ENCODE data around the gene APH1B. TPM values are rescaled to one million over a fixed set of nuclear protein-coding genes. Genes with fewer than 3 reads are reported as not detected.

APH1B gene
- total and polyA plus RNA-seq, 4 donors, result 2.0 to 10.6 (median 4.6) TPM

- DNase-seq (ENCODE audit: low spot score), result no peak
- Histone ChIP-seq H3K27me3 (ENCODE audit: control insufficient read depth in 4 of 4, insufficient read depth in 4 of 4, low read length in 3 of 4) (no peaks in the 10 kb centered on the region), H3K9me3 (ENCODE audit: control insufficient read depth in 4 of 4, low read length in 3 of 4) (no peaks in the 10 kb centered on the region), H3K4me3 (ENCODE audit: low read depth in 1 of 3, low read length in 3 of 3) (no peak overlapping the region), H3K36me3 (ENCODE audit: control insufficient read depth in 4 of 4, insufficient read depth in 3 of 4, low read depth in 1 of 4, low read length in 3 of 4) (no peaks in the 10 kb centered on the region), H3K9ac (ENCODE audit: low read depth in 1 of 2, low read length in 2 of 2) (no peak overlapping the region), H3K27ac (ENCODE audit: low read depth in 1 of 2, low read length in 2 of 2) (no peak overlapping the region), H3K4me1 (ENCODE audit: control insufficient read depth in 4 of 4, insufficient read depth in 4 of 4, low read length in 3 of 4) (peaks cover 0 to 10% (median 3%) of the 10 kb centered on the region in 4 donors)
- no peak for TF ChIP-seq NR2F2 (IDR thresholded peaks at IDR 0.05)
- TF ChIP-seq JUND (IDR thresholded peaks at IDR 0.05), result no peak
- TF ChIP-seq GABPA (IDR thresholded peaks at IDR 0.05 in 1 of 2, conservative IDR thresholded peaks at IDR 0.05 in 1 of 2), result no peak
- TF ChIP-seq HNF4A (conservative IDR thresholded peaks at IDR 0.05), result no peak
- no peak for TF ChIP-seq RAD21 (IDR thresholded peaks at IDR 0.05)
- no peak for TF ChIP-seq ATF3 (IDR thresholded peaks at IDR 0.05)
- TF ChIP-seq REST (IDR thresholded peaks at IDR 0.05), result no peak
- no peak for TF ChIP-seq RXRA (IDR thresholded peaks at IDR 0.05)
- WGBS, result 86% methylated on average over 3 of the region's 3 CpGs
Measured at GRCh38 chr15:63274427-63274826, 3.0 kb upstream of the APH1B start.

- Histone ChIP-seq H3K27ac (ENCODE audit: low read depth in 1 of 2, low read length in 2 of 2) (peak overlapping the region; percentile 25 to 50), H3K9ac (ENCODE audit: low read depth in 1 of 2, low read length in 2 of 2) (peak overlapping the region; percentile 2 to 5), H3K4me1 (ENCODE audit: control insufficient read depth in 4 of 4, insufficient read depth in 4 of 4, low read length in 3 of 4) (peaks cover 0 to 10% (median 3%) of the 10 kb centered on the region in 4 donors), H3K9me3 (ENCODE audit: control insufficient read depth in 4 of 4, low read length in 3 of 4) (no peaks in the 10 kb centered on the region), H3K4me3 (ENCODE audit: low read depth in 1 of 3, low read length in 3 of 3) (peak overlapping the region; percentile 59 to 80 (median 61)), H3K27me3 (ENCODE audit: control insufficient read depth in 4 of 4, insufficient read depth in 4 of 4, low read length in 3 of 4) (no peaks in the 10 kb centered on the region), H3K36me3 (ENCODE audit: control insufficient read depth in 4 of 4, insufficient read depth in 3 of 4, low read depth in 1 of 4, low read length in 3 of 4) (no peaks in the 10 kb centered on the region)
- TF ChIP-seq ATF3 (IDR thresholded peaks at IDR 0.05) (no peak), FOXA1 (IDR thresholded peaks at IDR 0.05) (no peak), YY1 (IDR thresholded peaks at IDR 0.05) (no peak), JUND (IDR thresholded peaks at IDR 0.05) (no peak), ZBTB33 (IDR thresholded peaks at IDR 0.05) (no peak), GABPA (IDR thresholded peaks at IDR 0.05 in 1 of 2, conservative IDR thresholded peaks at IDR 0.05 in 1 of 2) (no peak), RXRA (IDR thresholded peaks at IDR 0.05) (no peak), RAD21 (IDR thresholded peaks at IDR 0.05) (no peak)
- 29% methylated on average over 11 of the region's 11 CpGs for WGBS
- DNase-seq (ENCODE audit: low spot score), result no peak
Measured at GRCh38 chr15:63276342-63277037, 915 bp upstream of the APH1B start.
